ENCODE results near the gene CAPS2. TPM values are rescaled to one million over a fixed set of nuclear protein-coding genes. Genes with fewer than 3 reads are reported as not detected.

The CAPS2 gene
- total and polyA plus RNA-seq, 9 of the 15 experiments (the other 6 are each of a cell fraction or from before 2014, with no cell fraction given): 0.10 to 0.82 (median 0.47) TPM; not detected in 1

DNA sequence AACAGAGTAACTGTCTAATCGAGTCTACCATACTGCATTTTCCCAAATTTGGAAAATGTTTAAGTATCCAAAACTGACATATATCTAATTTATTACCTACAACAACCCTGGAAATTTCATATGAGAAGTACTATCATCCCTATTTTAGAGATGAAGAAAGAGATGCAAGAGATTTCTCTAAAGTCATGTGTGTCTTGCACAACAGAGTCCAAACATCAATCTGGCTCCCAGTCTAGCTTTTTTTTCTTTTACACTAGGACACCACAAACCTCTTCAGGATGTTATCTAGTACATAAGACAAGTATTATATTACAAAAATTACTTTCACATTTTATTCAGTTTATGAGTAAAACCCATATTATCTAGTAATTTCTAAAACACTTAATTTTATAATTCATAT is 39.1 kb downstream of the CAPS2 start (continued):
- TF ChIP-seq GABPA (tag; conservative IDR thresholded peaks at IDR 0.05; ENCODE audit: low read depth): no peak
- TF ChIP-seq, protein P1, sequence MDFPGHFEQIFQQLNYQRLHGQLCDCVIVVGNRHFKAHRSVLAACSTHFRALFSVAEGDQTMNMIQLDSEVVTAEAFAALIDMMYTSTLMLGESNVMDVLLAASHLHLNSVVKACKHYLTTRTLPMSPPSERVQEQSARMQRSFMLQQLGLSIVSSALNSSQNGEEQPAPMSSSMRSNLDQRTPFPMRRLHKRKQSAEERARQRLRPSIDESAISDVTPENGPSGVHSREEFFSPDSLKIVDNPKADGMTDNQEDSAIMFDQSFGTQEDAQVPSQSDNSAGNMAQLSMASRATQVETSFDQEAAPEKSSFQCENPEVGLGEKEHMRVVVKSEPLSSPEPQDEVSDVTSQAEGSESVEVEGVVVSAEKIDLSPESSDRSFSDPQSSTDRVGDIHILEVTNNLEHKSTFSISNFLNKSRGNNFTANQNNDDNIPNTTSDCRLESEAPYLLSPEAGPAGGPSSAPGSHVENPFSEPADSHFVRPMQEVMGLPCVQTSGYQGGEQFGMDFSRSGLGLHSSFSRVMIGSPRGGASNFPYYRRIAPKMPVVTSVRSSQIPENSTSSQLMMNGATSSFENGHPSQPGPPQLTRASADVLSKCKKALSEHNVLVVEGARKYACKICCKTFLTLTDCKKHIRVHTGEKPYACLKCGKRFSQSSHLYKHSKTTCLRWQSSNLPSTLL (IDR thresholded peaks at IDR 0.05): no peak
- no peak for TF ChIP-seq ZFP1 (CRISPR knock-in tag; IDR thresholded peaks at IDR 0.05)
- no peak for TF ChIP-seq NELFE (IDR thresholded peaks at IDR 0.05; ENCODE audit: insufficient read depth, insufficient read length)
- TF ChIP-seq STAT5A (IDR thresholded peaks at IDR 0.05; ENCODE audit: borderline replicate concordance, low read length): no peak
- TF ChIP-seq ZBTB8A (IDR thresholded peaks at IDR 0.05; ENCODE audit: partially characterized antibody): no peak
- TF ChIP-seq TCF7 (IDR thresholded peaks at IDR 0.05; ENCODE audit: borderline replicate concordance): no peak
- TF ChIP-seq MEF2A (IDR thresholded peaks at IDR 0.05; ENCODE audit: control insufficient read depth, low read depth, low read length): no peak
- no peak for TF ChIP-seq ARID2 (IDR thresholded peaks at IDR 0.05)
- TF ChIP-seq, protein P2, sequence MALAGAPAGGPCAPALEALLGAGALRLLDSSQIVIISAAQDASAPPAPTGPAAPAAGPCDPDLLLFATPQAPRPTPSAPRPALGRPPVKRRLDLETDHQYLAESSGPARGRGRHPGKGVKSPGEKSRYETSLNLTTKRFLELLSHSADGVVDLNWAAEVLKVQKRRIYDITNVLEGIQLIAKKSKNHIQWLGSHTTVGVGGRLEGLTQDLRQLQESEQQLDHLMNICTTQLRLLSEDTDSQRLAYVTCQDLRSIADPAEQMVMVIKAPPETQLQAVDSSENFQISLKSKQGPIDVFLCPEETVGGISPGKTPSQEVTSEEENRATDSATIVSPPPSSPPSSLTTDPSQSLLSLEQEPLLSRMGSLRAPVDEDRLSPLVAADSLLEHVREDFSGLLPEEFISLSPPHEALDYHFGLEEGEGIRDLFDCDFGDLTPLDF (CRISPR knock-in tag; IDR thresholded peaks at IDR 0.05): no peak
- TF ChIP-seq HNRNPH1 (optimal IDR thresholded peaks at IDR 0.05; ENCODE audit: low read depth, low read length): no peak
